Endodermal cell (in vitro differentiated cells): ENCODE measurements around the gene SOHLH1. TPM values are rescaled to one million over a fixed set of nuclear protein-coding genes. Genes with fewer than 3 reads are reported as not detected.

ENCODE experiments used
- DNase-seq: peaks from one replicate; pipeline ENCODE4 v3.0.0-alpha.2; 2017
- H3K27ac ChIP-seq: 2 replicates; pipeline ENCODE4 v1.5.1; 2013; ENCODE audit warnings: mild to moderate bottlenecking, low read depth, low read length, moderate library complexity
- H3K27me3 ChIP-seq: 2 replicates; pipeline ENCODE4 v1.6.1; 2013; ENCODE audit warnings: mild to moderate bottlenecking, low read length, moderate library complexity; ENCODE audit not compliant: insufficient read depth, control insufficient read depth, poor library complexity, severe bottlenecking
- H3K36me3 ChIP-seq: 2 replicates; pipeline ENCODE4 v1.7.0; 2013; ENCODE audit warnings: mild to moderate bottlenecking, low read length, moderate library complexity; ENCODE audit not compliant: control insufficient read depth, insufficient read depth
- H3K4me1 ChIP-seq: one replicate; pipeline ENCODE4 v1.7.0; 2013; ENCODE audit warnings: low read length; ENCODE audit not compliant: control insufficient read depth, insufficient read depth
- H3K4me3 ChIP-seq: 2 replicates; pipeline ENCODE4 v1.5.1; 2013; ENCODE audit warnings: mild to moderate bottlenecking, low read length, moderate library complexity
- H3K9ac ChIP-seq: 2 replicates; pipeline ENCODE4 v1.6.1; 2013; ENCODE audit warnings: mild to moderate bottlenecking, low read length, moderate library complexity; ENCODE audit not compliant: poor library complexity, severe bottlenecking; ENCODE audit errors: extremely low read depth
- H3K9me3 ChIP-seq: 2 replicates; pipeline ENCODE4 v1.6.1; 2013; ENCODE audit warnings: mild to moderate bottlenecking, low read length, moderate library complexity; ENCODE audit not compliant: control insufficient read depth
- H3K27ac Mint-ChIP-seq: 2 replicates; pipeline ENCODE4 v1.8.0; 2020; ENCODE audit warnings: mixed read lengths
- H3K27me3 Mint-ChIP-seq: 2 replicates; pipeline ENCODE4 v1.8.0; 2021; ENCODE audit warnings: mild to moderate bottlenecking, mixed read lengths; ENCODE audit not compliant: insufficient read depth
- H3K36me3 Mint-ChIP-seq: 2 replicates; pipeline ENCODE4 v1.8.0; 2020; ENCODE audit warnings: low read depth, mixed read lengths
- H3K4me1 Mint-ChIP-seq: 2 replicates; pipeline ENCODE4 v1.8.0; 2020; ENCODE audit warnings: mixed read lengths
- H3K4me3 Mint-ChIP-seq: 2 replicates; pipeline ENCODE4 v1.8.0; 2020; ENCODE audit warnings: mild to moderate bottlenecking, moderate library complexity, mixed read lengths
- H3K9me3 Mint-ChIP-seq: 2 replicates; pipeline ENCODE4 v1.8.0; 2020; ENCODE audit warnings: mild to moderate bottlenecking, mixed read lengths
- CTCF ChIP-seq: fragments of 200-600 bp; sonication (generic); conservative IDR thresholded peaks from 2 replicates; pipeline ENCODE4 v1.5.0; 2021; ENCODE audit warnings: antibody characterized with exemption, mild to moderate bottlenecking
- WGBS, 2 experiments: methylation state at CpG; one replicate each; pipeline versions ENCODE4 v1.1.5 to v1.1.7; 2013; ENCODE audit warnings: missing lambda C conversion rate in 2 of 2, mixed read lengths in 1 of 2; ENCODE audit not compliant: insufficient coverage in 1 of 2, insufficient read length in 1 of 2; 5-methylcytosine and 5-hydroxymethylcytosine counted together
- total RNA-seq, 2 donors: library from RNA; stranded (reverse); fragmentation: NEBNext Ultra II Directional in 1 of 2; extraction: Animal tissue kit (Norgen Biotek cat#: 25700) in 1 of 2; gene quantifications; 2 replicates in 1 of 2; 3 replicates in 1 of 2; pipeline ENCODE4 v1.2.1, GENCODE V29; 2021

Gene SOHLH1
- total RNA-seq, 2 donors from 2014 or later: not detected

- H3K27me3 Mint-ChIP-seq: no peaks in the 10 kb centered on the region
- Histone ChIP-seq H3K9me3 (no peaks in the 10 kb centered on the region), H3K27ac (no peak overlapping the region), H3K9ac (no peak overlapping the region), H3K4me3 (no peak overlapping the region), H3K4me1 (no peaks in the 10 kb centered on the region), H3K27me3 (no peaks in the 10 kb centered on the region), H3K36me3 (no peaks in the 10 kb centered on the region)
- H3K9me3 Mint-ChIP-seq: no peaks in the 10 kb centered on the region
- TF ChIP-seq CTCF: no peak
- no peak for DNase-seq
- WGBS, 2 experiments: 94 to 95% methylated on average over 9 to 12 of the region's 12 CpGs
- no peak overlapping the region for H3K4me3 Mint-ChIP-seq
- no peak overlapping the region for H3K27ac Mint-ChIP-seq
- H3K36me3 Mint-ChIP-seq: no peaks in the 10 kb centered on the region
- no peaks in the 10 kb centered on the region for H3K4me1 Mint-ChIP-seq
Observed at GRCh38 chr9:135695642-135696041, 3.6 kb downstream of the SOHLH1 start.

GRCh38 chr9:135695036-135695435 lies 4.2 kb downstream of the SOHLH1 start:
- H3K27me3 Mint-ChIP-seq: no peaks in the 10 kb centered on the region
- TF ChIP-seq CTCF: no peak
- H3K9me3 ChIP-seq: no peaks in the 10 kb centered on the region
- H3K27ac ChIP-seq: no peak overlapping the region
- no peak for DNase-seq
- no peak overlapping the region for H3K4me3 Mint-ChIP-seq
- no peak overlapping the region for H3K4me3 ChIP-seq
- H3K36me3 Mint-ChIP-seq: no peaks in the 10 kb centered on the region
- H3K9me3 Mint-ChIP-seq: no peaks in the 10 kb centered on the region
- H3K27me3 ChIP-seq: no peaks in the 10 kb centered on the region
- no peaks in the 10 kb centered on the region for H3K4me1 Mint-ChIP-seq
- no peak overlapping the region for H3K27ac Mint-ChIP-seq
- no peak overlapping the region for H3K9ac ChIP-seq
- H3K4me1 ChIP-seq: no peaks in the 10 kb centered on the region
- H3K36me3 ChIP-seq: no peaks in the 10 kb centered on the region
- 91 to 95% methylated on average over 9 to 16 of the region's 16 CpGs for WGBS, 2 experiments

GRCh38 chr9:135694414-135694813 lies 4.9 kb downstream of the SOHLH1 start:
- no peak overlapping the region for H3K4me3 ChIP-seq
- no peak for TF ChIP-seq CTCF
- Mint-ChIP-seq H3K27me3 (no peaks in the 10 kb centered on the region), H3K9me3 (no peaks in the 10 kb centered on the region), H3K27ac (no peak overlapping the region), H3K36me3 (no peaks in the 10 kb centered on the region), H3K4me1 (no peaks in the 10 kb centered on the region), H3K4me3 (no peak overlapping the region)
- no peak overlapping the region for H3K9ac ChIP-seq
- H3K27ac ChIP-seq: no peak overlapping the region
- DNase-seq: no peak
- no peaks in the 10 kb centered on the region for H3K4me1 ChIP-seq
- H3K27me3 ChIP-seq: no peaks in the 10 kb centered on the region
- 81 to 88% methylated on average over 7 to 18 of the region's 18 CpGs for WGBS, 2 experiments
- H3K9me3 ChIP-seq: no peaks in the 10 kb centered on the region
- H3K36me3 ChIP-seq: no peaks in the 10 kb centered on the region
